ENCODE results near the gene VIPR1.

Gene VIPR1

DNA sequence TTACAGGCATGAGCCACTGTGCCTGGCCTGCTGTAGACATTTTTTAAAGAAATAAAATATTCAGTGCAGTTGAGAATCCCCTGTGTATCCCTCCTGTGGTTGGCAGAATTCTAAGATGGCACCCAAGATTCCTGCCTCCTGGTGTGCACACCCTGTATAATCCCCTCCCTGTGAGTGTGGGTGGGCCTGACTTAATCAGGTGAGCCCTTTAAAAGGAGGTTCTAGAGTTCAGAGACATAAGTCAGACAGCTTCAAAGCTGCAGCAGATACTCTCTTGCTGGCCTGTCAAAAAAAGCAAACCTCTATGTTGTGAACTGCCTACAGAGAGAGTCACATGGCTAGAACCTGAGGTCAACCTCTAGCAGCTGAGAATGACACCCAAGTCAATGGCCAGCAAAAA, 7.0 kb upstream of the VIPR1 start:
- no peak for DNase-seq

DNA sequence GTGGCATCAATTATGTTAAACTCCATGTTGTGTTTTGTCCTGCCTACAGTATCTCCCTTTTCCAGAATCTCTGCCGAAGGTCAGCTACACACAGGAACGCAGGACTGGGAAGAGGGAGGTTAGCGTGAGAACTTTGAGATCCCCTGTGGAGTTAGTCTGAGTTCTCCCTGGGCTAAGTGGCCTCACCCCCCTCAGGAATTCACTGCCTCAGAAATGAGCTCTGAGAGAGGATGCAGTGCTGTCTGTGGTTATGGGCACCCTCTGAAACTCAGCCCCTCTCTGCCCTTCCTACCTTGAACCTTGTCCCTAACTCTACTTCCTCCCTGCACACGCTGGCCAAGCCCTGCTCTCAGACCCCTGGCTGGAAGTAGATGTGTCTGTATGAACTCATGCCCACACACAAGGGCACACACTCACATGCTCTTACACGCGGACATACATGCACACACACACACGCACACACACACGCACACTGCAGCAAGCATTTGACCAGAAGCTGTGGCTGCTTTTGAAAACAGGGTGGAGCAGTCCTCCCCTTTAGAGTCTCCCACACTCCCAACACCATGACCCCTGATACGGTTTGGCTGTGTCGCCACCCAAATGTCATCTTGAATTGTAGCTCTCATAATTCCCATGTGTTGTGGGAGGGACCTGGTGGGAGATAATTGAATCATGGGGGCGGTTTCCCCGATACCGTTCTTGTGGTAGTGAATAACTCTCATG, 5.3 kb upstream of the VIPR1 start:
- DNase-seq, result no peak

GRCh38 chr3:42498034-42498433, 4.4 kb upstream of the VIPR1 start:
- no peak for DNase-seq

- DNase-seq, result no peak
These were observed 3.5 kb upstream of the VIPR1 start for GRCh38 chr3:42498791-42499477.

- no peak for DNase-seq
These were observed 3.0 kb upstream of the VIPR1 start for GRCh38 chr3:42499478-42499871.

DNA sequence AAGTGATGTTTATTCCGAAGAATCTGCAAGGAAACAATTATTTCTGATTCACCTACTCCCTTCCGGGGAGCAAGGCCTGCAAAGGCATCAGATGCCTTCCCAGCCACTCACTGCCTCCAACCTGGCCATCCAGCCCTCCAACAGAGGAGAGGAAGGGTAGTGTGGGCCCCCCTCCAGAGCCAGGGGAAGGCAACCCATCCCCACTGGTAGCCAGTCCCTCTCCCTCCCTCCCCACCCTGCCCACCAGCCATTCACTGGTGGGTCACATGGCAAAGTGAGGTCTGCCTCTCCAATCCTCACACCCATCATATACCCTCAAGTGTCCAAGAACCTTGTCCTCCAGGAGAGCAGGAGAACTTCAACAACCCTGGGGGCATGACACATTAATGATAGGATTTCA, 2.4 kb upstream of the VIPR1 start:
- no peak for DNase-seq

GRCh38 chr3:42500909-42501308, 1.5 kb upstream of the VIPR1 start:
- no peak for DNase-seq

GRCh38 chr3:42501321-42501680, 1.1 kb upstream of the VIPR1 start:
- no peak for DNase-seq

DNA sequence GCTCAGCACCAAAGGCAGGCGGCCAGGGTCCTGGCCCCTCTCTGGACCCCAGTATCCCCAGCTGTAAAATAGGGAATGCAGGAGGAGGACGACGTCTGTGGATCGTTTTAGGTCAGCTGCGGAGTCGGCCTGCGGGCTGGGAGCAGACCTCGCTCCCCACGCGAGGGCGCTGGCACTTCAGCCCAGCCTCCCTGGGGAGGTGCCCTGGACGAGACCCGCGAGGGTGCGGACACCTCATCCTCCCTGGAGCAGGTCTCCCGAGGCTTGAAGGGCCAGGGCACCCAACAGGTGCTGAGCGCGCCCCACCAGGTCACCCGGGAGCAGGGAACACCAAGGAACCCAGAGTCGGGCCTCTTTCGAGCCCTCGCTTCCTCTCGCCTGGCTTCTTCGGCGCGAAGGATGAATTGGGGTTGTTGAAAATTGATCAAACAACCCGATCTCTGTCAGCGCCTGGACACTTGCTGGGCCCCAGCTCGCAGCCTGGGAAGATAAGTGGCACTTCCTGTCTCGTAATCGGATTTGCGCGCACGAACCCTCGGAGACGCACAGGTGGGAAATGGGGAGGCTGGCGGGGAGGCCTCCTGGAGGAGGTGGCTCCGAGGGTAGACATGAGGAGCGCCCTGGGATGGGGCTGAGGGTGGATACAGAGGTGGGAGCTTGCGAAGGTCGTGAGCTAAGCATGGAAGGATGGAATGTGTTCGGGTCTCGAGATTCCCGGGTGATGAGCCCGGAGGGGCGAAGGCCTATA, 588 bp upstream of the VIPR1 start:
- peak; percentile 56 for DNase-seq

DNA sequence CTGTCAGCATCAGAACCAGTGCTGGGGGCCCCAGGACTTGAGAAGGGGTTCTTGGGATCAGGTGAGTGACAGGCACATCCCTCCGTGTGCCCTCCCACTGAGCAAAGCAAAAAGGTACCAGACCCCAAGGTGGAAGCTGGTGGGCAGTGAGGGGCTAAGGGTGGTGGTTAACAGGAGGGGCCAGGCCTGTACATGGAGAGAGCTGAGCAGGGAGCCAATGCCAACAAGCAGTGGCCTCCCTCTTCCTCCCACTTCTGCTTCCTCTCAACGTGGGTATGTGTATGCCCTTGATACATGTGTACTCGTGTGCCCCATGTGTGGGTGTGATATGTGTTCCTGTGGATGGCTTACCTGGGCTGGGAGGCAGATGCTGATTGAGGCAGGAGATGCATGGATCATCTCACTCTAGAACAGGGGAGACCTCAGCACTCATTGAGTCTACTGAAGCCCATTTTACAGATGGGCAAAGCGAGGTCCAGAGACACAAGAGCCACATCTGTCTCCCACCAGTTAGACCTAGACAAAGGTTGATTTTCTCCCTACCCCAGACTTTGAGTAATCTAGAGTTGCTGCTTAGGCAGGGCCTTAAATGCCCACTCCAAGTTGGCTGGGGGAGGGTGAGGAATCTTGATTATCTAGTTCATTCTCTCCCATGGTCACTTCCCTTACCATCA, 945 bp downstream of the VIPR1 start:
- DNase-seq, result no peak

DNA sequence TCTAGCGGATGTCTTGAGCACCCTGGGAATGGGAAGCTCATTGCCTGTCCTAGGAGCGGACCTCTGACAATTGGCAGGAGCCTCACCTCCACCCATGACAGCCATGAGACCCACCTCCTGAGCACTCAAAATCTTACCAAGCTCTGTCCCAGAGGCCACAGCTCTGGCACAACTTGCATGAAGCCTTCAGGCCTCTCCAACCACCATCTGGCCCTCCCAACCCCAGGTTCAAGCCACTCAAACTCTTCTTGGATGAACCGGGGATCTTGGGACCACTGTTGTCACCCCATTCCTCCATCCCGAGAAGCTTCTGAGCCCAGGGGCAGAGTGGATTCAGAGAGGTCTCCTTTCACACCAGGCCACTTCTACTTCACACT, 1.5 kb downstream of the VIPR1 start:
- no peak for DNase-seq

- DNase-seq, result no peak
These were observed 2.1 kb downstream of the VIPR1 start for GRCh38 chr3:42504334-42505127.

GRCh38 chr3:42505128-42505848, 2.8 kb downstream of the VIPR1 start:
- no peak for DNase-seq

DNA sequence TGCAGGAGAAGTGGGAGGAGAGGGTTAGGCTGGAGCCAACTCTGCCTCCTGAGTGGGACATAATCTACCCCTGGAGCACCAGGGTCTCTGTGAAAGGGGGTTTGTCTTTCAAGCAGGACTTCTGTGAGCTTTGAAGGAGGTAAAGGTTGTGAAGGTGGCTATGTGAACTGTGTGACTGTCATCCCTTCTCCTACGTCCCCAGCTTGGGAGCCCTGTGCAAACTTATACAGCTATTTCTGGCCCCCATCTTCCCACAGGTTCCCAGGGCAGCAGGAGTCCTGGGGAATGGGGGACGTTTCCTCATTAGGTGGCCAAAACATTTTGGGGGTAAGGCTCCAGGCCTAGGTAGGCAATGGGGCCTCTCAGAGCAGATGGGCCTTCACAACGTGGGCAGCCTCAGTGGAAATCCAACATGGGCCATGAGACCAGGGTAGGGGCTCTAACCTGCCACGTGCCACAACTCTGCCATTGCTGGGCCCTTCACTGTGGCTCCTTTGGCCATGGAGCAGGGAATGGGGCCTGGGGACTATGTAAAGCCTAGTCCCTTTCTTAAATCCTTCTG, 3.5 kb downstream of the VIPR1 start:
- DNase-seq, result no peak

- no peak for DNase-seq
These were observed 4.8 kb downstream of the VIPR1 start for GRCh38 chr3:42507252-42507651.

DNA sequence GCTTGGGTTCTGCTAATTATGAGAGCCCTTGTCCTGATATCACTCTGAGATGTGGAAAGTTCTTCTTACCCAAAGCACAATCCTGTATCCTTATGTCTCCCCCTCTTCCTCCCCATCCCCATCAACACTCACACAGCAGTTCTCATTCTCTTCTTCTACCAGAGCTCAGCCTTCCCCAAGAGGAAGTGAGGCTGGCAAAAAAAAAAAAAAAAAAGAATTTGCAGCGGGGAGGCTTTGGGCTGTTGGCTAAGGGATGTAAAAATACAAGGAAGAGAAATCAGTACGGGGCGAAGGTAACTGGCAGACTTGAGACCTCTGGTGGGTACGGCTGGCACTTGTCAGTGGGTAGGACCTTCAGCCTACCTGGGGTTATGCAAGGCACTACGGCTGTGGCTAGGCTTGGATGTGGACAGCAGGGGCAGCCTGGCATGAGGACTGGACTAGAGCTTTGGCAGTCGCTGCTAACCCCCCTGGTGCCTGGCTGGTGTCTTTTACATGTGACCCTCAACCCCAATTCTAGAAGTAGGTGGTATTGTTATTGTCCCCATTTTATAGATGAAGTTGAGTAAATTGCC, 5.4 kb downstream of the VIPR1 start:
- no peak for DNase-seq

DNA sequence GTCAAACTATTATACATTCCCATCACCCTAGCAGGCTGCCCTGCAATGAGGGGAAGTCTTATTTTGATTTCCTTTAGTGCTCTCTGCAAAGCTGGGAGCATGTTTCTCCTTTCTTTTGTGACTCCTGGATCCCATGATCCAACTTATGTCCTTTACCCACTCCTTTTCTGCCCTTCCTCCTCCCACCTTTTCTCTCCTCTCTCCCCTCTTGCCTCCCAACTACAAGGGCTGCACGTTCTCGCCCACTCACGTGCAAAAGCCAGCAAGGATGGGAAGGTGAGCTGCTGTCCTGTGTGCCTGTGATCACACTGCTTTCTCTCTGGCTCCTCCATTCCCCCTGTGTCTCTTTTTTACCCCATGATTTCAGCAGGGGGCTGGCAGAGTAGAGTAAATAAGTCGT, 6.1 kb downstream of the VIPR1 start:
- no peak for DNase-seq

DNA sequence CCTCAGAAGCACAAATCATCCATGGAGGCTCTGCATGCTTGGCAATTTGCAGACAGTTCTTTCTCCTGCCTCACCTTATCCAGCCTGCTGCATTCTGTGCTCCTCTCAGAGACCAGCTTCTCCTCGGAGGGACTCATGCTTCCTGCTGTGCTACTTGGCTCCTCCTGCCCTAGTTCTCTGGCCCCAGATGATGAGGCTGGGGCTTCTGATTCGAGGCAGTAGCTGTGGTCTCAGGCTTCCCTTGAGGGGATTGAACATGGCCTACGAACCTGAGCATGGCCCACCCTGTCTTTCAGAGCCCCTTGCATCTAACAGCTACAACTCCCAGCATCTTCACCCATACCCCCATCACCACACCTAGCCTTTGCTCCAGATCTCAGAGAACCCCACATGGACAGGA, 6.7 kb downstream of the VIPR1 start:
- no peak for DNase-seq

- DNase-seq, result no peak
These were observed 7.9 kb downstream of the VIPR1 start for GRCh38 chr3:42510325-42510724.

- DNase-seq, result no peak
These were observed 8.8 kb downstream of the VIPR1 start for GRCh38 chr3:42511201-42511600.

- no peak for DNase-seq
These were observed 9.3 kb downstream of the VIPR1 start for GRCh38 chr3:42511736-42512135.
